Panc1 (cell line): Measurements from ENCODE around the gene PSMD8. TPM values are rescaled to one million over a fixed set of nuclear protein-coding genes. Genes with fewer than 3 reads are reported as not detected.
"Not testable (repeated sequence)": the region's sequence is repeated elsewhere in the genome, so short reads cannot be mapped to it uniquely, and the experiment has no call there.

Source experiments
- ATAC-seq: fragments of 200-7000 bp; cut with Tn5 transposase; 2 replicates; pipeline ENCODE4 v1.9.1; 2020; ENCODE audit warnings: mild to moderate bottlenecking, moderate library complexity
- BruUV-seq: library from RNA; stranded (reverse); fragments of 400-500 nt; replicated peaks from 2 replicates; lab custom pipeline; 2021; lab: Mats Ljungman, UMichigan
- CTCF ChIA-PET: fragments of 300-600 bp; sonication (Branson Sonifier 250); formaldehyde crosslinking; loops from one replicate; lab custom pipeline; 2022; ENCODE audit warnings: antibody characterized with exemption; lab: Charles Lee
- POLR2A ChIA-PET: fragments of 300-600 bp; sonication (Branson Sonifier 250); formaldehyde crosslinking; loops from one replicate; lab custom pipeline; 2022; ENCODE audit warnings: antibody characterized with exemption; lab: Charles Lee
- DNase-seq: peaks from one replicate; pipeline ENCODE4 v3.0.0-alpha.2; 2010; ENCODE audit warnings: low read depth, low spot score
- H3K27ac ChIP-seq: 2 replicates; pipeline ENCODE4 v1.5.1; 2011; ENCODE audit warnings: mild to moderate bottlenecking, low read length, inconsistent platforms
- H3K27me3 ChIP-seq: fragments of 200-500 bp; sonication (Bioruptor generic); 2 replicates; pipeline ENCODE4 v1.6.0; 2014; ENCODE audit warnings: low read length, inconsistent platforms; ENCODE audit not compliant: control insufficient read depth, insufficient read depth
- H3K36me3 ChIP-seq: fragments of 200-500 bp; sonication (Bioruptor generic); 2 replicates; pipeline ENCODE4 v1.5.1; 2014; ENCODE audit warnings: inconsistent platforms, mild to moderate bottlenecking, low read length, moderate library complexity; ENCODE audit not compliant: control insufficient read depth, insufficient read depth
- H3K4me1 ChIP-seq: 2 replicates; pipeline ENCODE4 v1.5.1; 2011; ENCODE audit warnings: inconsistent platforms, mild to moderate bottlenecking, low read length, moderate library complexity; ENCODE audit not compliant: control insufficient read depth, insufficient read depth
- H3K4me3 ChIP-seq, 2 experiments: 2 replicates each; pipeline ENCODE4 v1.5.1; 2011 to 2012; ENCODE audit warnings: low read depth in 2 of 2, low read length in 2 of 2, mild to moderate bottlenecking in 2 of 2, inconsistent platforms in 1 of 2, moderate library complexity in 1 of 2
- H3K9me3 ChIP-seq: fragments of 200-500 bp; sonication (Bioruptor generic); 2 replicates; pipeline ENCODE4 v1.5.1; 2014; ENCODE audit warnings: low read depth, mild to moderate bottlenecking, inconsistent platforms, low read length, moderate library complexity; ENCODE audit not compliant: control insufficient read depth, insufficient read depth
- POLR2AphosphoS5 ChIP-seq: IDR thresholded peaks from 2 replicates; pipeline ENCODE4 v1.6.1; 2012; ENCODE audit warnings: mild to moderate bottlenecking, low read depth, low read length, moderate library complexity
- SIN3A ChIP-seq: IDR thresholded peaks from 2 replicates; pipeline ENCODE4 v1.6.1; 2012; ENCODE audit warnings: low read depth, mild to moderate bottlenecking, low read length, moderate library complexity, borderline replicate concordance; ENCODE audit not compliant: insufficient read depth
- TCF7L2 ChIP-seq: IDR thresholded peaks from 2 replicates; pipeline ENCODE4 v1.6.1; 2011; ENCODE audit warnings: mild to moderate bottlenecking, low read depth, low read length, inconsistent platforms
- in situ Hi-C: cut with HindIII; loops from 2 replicates; pipeline ENCODE4 v1.10.0; 2016; ENCODE audit warnings: low sequenced_read_pairs, low pct_unique_long_range_greater_than_20kb
- intact Hi-C: fragments of 100-400 bp; cut with micrococcal nuclease; formaldehyde crosslinking; loops from one replicate; pipeline ENCODE4 v1.10.0; 2022; ENCODE audit not compliant: unreplicated experiment
- total RNA-seq: library from RNA; stranded (reverse); gene quantifications from one replicate; pipeline ENCODE4 v1.2.1, GENCODE V29; 2021; ENCODE audit not compliant: unreplicated experiment
- TF ChIP-seq, protein P1 (sequence below): fragments of 450-650 bp; IDR thresholded peaks from 2 replicates; pipeline ENCODE4 v1.5.1; 2017; ENCODE audit warnings: mild to moderate bottlenecking
- TF ChIP-seq, protein P2 (sequence below), 2 experiments: IDR thresholded peaks; 2 replicates each; pipeline ENCODE4 v1.6.1; 2011 to 2012; ENCODE audit warnings: low read depth in 2 of 2, control low read depth in 1 of 2, low read length in 1 of 2, mild to moderate bottlenecking in 1 of 2, moderate library complexity in 1 of 2; ENCODE audit not compliant: insufficient read depth in 1 of 2

Gene PSMD8
- total RNA-seq, 1 experiment from 2014 or later = 388 TPM

GRCh38 chr19:38405276-38405675 is 30.9 kb downstream of the PSMD8 start:
- Histone ChIP-seq H3K4me3 (no peak overlapping the region), H3K27ac (no peak overlapping the region), H3K36me3 (no peaks in the 10 kb centered on the region), H3K9me3 (no peaks in the 10 kb centered on the region), H3K27me3 (no peaks in the 10 kb centered on the region), H3K4me1 (peaks cover 3% of the 10 kb centered on the region; the same call in 1 of the 2 replicates)
- no peak for TF ChIP-seq POLR2AphosphoS5
- TF ChIP-seq TCF7L2 = no peak
- TF ChIP-seq SIN3A = no peak
- TF ChIP-seq, protein P1, sequence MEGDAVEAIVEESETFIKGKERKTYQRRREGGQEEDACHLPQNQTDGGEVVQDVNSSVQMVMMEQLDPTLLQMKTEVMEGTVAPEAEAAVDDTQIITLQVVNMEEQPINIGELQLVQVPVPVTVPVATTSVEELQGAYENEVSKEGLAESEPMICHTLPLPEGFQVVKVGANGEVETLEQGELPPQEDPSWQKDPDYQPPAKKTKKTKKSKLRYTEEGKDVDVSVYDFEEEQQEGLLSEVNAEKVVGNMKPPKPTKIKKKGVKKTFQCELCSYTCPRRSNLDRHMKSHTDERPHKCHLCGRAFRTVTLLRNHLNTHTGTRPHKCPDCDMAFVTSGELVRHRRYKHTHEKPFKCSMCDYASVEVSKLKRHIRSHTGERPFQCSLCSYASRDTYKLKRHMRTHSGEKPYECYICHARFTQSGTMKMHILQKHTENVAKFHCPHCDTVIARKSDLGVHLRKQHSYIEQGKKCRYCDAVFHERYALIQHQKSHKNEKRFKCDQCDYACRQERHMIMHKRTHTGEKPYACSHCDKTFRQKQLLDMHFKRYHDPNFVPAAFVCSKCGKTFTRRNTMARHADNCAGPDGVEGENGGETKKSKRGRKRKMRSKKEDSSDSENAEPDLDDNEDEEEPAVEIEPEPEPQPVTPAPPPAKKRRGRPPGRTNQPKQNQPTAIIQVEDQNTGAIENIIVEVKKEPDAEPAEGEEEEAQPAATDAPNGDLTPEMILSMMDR = no peak
- TF ChIP-seq, protein P2, sequence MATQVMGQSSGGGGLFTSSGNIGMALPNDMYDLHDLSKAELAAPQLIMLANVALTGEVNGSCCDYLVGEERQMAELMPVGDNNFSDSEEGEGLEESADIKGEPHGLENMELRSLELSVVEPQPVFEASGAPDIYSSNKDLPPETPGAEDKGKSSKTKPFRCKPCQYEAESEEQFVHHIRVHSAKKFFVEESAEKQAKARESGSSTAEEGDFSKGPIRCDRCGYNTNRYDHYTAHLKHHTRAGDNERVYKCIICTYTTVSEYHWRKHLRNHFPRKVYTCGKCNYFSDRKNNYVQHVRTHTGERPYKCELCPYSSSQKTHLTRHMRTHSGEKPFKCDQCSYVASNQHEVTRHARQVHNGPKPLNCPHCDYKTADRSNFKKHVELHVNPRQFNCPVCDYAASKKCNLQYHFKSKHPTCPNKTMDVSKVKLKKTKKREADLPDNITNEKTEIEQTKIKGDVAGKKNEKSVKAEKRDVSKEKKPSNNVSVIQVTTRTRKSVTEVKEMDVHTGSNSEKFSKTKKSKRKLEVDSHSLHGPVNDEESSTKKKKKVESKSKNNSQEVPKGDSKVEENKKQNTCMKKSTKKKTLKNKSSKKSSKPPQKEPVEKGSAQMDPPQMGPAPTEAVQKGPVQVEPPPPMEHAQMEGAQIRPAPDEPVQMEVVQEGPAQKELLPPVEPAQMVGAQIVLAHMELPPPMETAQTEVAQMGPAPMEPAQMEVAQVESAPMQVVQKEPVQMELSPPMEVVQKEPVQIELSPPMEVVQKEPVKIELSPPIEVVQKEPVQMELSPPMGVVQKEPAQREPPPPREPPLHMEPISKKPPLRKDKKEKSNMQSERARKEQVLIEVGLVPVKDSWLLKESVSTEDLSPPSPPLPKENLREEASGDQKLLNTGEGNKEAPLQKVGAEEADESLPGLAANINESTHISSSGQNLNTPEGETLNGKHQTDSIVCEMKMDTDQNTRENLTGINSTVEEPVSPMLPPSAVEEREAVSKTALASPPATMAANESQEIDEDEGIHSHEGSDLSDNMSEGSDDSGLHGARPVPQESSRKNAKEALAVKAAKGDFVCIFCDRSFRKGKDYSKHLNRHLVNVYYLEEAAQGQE (IDR thresholded peaks at IDR 0.05; ENCODE audit: insufficient read depth in 1 of 2, low read depth in 2 of 2, low read length in 1 of 2) = no peak
- DNase-seq = no peak
- CTCF ChIA-PET = no interaction called here
- in situ Hi-C loops (no loop called here), intact Hi-C loops (loop anchor here (10.0 kb wide), 1 partner anchor 230 kb away; no protein-coding TSS in a partner anchor)
- BruUV-seq = no TSS peak
- no peak for ATAC-seq
- POLR2A ChIA-PET = no interaction called here

- BruUV-seq = no TSS peak
- Histone ChIP-seq H3K27me3 (no peaks in the 10 kb centered on the region), H3K9me3 (no peaks in the 10 kb centered on the region), H3K27ac (no peak overlapping the region), H3K4me3 (no peak overlapping the region), H3K36me3 (no peaks in the 10 kb centered on the region), H3K4me1 (no peaks in the 10 kb centered on the region)
- ChIA-PET CTCF (interaction anchor here (0.7 kb wide), 1 partner anchor 132 kb away, joined by 5 read pairs; no protein-coding TSS in a partner anchor), POLR2A (no interaction called here)
- ATAC-seq = peak; percentile 17; the same call in 1 of the 2 replicates
- in situ Hi-C loops (no loop called here), intact Hi-C loops (loop anchor here (10.0 kb wide), 1 partner anchor 225 kb away; no protein-coding TSS in a partner anchor)
- TF ChIP-seq SIN3A = no peak
- TF ChIP-seq TCF7L2 = no peak
- TF ChIP-seq, protein P2 (IDR thresholded peaks at IDR 0.05; ENCODE audit: insufficient read depth in 1 of 2, low read depth in 2 of 2, low read length in 1 of 2) = no peak
- TF ChIP-seq, protein P1 = no peak
- TF ChIP-seq POLR2AphosphoS5 = no peak
- no peak for DNase-seq
Measured at GRCh38 chr19:38409631-38410133, 35.3 kb downstream of the PSMD8 start.

DNA sequence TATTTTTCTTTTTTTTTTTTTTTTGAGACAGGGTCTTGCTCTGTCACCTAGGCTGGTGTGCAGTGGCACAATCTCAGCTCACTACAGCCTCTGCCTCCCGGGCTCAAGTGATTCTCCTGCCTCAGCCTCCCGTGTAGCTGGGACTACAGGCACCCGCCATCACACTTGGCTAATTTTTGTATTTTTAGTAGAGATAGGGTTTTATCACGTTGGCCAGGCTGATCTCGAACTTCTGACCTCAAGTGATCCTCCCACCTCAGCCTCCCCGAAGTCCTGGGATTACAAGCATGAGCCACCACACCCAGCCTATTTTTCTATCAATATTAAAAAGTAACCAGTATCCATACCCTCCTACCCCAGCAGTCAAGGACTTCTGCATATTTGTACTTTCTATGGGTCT is 36.0 kb downstream of the PSMD8 start:
- H3K9me3 ChIP-seq, H3K4me1 ChIP-seq, H3K27me3 ChIP-seq, BruUV-seq, H3K4me3 ChIP-seq, intact Hi-C loops, H3K27ac ChIP-seq, in situ Hi-C loops, DNase-seq, POLR2A ChIA-PET, H3K36me3 ChIP-seq, ATAC-seq: not testable (repeated sequence)
- CTCF ChIA-PET = interaction anchor here (0.6 kb wide), 1 partner anchor 133 kb away, joined by 6 read pairs; no protein-coding TSS in a partner anchor
